GM18951 (cell line): ENCODE data around the gene MAMLD1.

ENCODE experiments used
- POLR2A ChIP-seq: IDR thresholded peaks from 4 replicates; pipeline ENCODE4 v1.6.1; 2011; ENCODE audit warnings: mild to moderate bottlenecking; ENCODE audit not compliant: insufficient read length, insufficient read depth; ENCODE audit errors: extremely low read depth
- in situ Hi-C: fragments of 300-500 bp; cut with MboI; formaldehyde crosslinking; loops from one replicate; pipeline ENCODE4 v1.12.0; 2022; ENCODE audit warnings: low sequenced_read_pairs, mixed read lengths, inconsistent platforms; ENCODE audit not compliant: unreplicated experiment

Gene MAMLD1

DNA sequence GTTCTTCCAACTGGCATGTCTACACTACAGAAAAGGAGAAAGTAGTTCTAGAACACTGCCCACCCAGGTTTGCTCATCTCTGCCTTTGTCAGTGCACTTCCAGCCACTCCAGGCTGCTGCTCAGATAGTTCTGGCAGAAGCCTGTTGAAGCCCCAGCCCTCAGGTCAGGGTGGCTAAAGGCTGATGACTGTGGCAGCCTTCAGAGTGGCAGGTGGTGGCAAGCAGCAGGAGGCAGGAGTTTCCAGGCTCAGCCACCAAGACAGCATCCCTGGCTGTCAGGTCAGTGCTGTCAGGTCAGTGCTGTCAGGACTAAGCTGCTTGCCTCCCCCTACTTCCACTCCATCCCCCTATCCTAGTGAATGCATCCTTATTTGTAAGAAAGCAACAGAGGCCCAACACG is 100.4 kb downstream of the MAMLD1 start:
- TF ChIP-seq POLR2A: no peak
- in situ Hi-C loops: no loop called here

DNA sequence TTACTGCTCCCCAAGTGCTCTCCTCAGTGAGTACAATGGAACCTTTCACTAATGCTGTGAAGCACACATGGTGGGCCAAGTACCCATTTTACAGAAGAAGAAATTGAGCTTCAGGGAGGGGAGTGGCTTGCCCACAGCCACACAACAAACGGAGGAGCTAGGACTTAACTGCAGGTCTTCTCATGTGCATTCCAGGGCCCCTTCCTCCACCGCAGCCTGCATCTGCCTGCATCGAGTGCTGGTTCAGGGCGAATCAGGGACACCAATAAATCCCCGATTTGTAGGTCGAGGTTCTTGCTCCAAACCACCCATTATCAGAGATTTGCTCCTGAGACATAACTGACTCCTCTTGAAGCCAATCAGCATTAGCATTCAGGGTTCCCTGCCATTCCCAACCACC is 100.9 kb downstream of the MAMLD1 start:
- in situ Hi-C loops: no loop called here
- TF ChIP-seq POLR2A: no peak

DNA sequence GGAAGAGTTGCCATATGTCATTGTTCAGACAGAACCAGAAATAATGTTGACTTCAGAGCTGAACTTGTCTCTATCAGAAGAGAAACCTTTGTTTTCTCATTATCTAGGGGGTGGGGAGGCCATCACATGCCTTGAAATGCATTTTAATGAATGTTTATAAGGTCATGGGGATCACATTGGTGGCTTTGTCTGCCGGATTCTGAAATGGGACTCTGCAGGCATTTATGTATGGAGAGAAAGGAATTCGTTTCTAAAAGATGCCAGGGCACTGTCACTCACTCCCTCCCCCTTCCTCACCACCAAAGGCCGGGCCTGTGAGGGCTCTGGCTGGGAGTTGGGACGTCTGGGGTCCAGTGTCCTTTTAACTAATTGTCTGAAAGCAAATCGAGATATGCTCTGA is 102.2 kb downstream of the MAMLD1 start:
- TF ChIP-seq POLR2A: no peak
- in situ Hi-C loops: no loop called here

DNA sequence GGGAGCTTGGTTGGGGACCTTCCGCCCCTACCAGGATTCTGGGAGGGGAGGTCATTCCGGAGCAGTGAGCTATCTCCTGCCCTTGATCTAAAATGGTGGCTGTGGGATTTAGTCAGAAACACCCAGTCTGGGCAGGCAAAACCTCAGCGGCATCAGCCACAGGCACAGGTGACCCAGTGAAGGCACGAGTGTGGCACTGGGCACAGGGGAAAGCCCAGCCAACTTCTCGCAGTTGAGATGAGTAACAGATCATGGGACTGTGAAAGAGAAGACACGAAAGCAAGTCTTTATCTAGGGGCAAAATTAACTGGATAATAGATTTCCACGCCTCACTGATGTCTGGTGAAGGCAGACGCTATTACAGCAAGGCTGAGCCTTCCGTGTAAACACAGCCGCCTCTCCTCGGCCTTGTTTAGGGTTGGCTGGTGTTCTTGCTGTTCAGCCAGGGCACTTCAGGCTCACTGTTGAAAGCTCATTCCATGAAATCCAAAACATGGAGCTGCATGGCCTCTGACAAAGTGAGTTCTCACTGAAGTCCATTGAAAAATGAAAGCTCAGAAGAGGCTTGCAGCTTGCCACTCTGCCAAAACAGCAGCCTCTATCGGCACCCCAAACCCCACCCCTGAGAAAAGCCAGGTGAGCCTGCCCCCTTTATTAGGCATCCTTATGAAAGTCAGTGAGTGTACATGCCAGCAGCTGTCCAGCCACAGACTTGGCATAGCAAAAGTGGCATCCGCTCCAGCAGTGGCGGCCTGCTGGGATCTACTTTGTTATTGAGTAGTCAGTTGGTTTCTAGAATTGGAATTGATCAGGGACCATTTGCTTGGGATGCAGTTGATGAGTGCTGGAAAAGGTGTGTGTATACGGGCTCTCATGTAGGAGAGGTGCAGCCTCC is 103.0 kb downstream of the MAMLD1 start:
- in situ Hi-C loops: no loop called here
- TF ChIP-seq POLR2A: no peak

DNA sequence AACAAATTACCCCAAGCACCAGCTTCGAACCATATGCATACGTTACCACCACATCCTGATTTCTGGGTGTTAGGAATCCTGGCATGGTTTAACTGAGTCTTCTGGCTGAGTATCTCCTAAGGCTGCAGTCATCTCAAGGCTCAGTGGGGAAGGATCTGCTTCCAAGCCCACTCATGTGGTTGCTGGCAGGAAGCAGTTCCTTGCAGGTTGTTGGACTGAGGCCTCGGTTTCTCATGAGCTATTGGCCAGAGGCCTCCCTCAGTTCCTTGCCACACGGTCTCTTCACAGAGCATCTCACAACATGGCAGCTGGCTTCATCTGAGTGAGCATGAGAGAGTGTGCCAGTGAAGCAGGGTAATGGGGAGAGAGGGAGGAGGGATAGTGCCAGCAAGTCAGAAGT is 109.2 kb downstream of the MAMLD1 start:
- in situ Hi-C loops: no loop called here
- no peak for TF ChIP-seq POLR2A

DNA sequence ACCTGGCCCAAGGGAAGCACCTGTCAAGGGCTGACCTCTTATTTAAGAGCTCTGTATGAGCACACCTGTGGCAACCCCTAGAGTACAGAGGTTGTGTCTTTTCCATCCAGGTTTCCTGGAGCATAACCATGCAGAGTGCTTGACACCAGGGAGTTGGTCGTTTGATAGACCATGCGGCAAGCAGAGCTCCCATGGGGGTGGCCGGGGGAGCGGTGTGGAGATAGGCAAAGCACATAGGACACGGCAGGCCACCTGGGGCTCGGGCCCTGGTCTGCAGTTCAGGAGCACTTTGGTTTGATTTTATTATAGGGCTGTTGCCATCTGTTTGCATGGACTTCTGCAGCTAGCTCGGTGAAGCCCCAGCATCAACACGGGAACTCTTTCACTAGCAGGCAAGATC is 110.3 kb downstream of the MAMLD1 start:
- in situ Hi-C loops: no loop called here
- TF ChIP-seq POLR2A: no peak

DNA sequence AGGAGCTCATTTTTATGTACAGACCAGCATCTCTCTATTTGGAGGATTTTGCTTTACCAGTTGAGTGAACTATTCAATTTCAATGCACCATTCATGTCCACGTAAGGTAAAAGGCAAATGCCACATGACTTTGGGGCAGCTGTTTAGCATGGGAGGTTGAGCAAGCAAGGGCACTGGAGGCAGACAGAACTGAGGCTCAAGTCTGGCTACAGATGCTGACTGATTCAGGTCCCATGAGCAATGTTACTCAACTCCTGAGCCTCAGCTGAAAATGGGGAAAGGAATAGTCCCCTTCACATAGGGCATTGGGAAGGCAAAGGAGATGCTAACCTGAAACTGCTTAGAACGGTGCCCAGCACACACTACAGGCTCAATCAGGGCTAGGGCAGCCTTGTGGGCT is 112.3 kb downstream of the MAMLD1 start:
- in situ Hi-C loops: no loop called here
- no peak for TF ChIP-seq POLR2A

DNA sequence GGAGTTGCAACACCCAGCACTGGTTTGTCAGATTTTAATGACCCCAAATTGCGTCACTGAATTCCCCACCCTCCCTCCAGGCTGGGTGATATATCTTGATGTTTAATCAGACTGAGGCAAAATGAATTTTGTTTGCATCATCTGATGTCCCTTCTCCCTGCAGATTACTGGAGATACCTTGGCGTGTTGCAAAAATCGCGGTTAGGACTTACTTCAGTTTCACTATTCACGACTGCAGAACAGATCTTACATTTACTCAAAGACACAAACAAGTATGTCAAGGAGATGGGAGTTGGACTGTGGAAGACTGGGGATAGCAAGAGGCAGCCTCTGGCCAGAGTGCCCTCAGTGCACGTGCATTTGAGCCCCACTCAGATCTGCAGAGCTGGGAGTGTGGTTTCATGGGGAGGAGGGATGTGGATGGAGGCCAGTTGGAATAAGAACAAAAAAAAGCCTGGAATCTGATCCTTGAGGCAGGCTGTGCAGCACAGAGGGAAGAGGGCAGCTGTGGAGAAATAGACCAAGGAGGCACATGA is 113.1 kb downstream of the MAMLD1 start:
- no peak for TF ChIP-seq POLR2A
- in situ Hi-C loops: no loop called here

DNA sequence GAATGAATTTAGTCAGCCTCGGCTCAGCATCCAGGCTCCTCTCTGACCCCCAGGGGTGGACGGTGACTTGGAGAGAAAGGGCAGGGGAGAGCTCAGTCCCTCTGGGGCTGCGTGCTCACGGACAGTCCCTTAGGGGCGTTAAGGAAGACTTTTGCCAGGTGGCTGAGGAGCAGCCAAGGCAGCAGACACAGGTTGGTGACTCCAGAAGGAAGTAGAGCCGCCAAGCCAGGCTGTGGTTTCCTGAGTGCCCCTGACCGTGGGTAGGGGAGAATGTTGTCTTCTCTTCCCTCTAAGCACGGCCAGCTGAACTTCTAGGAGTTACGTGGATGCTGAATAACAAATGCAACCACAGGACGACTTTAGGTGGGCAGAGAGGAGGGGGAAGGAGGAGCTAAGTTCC is 114.3 kb downstream of the MAMLD1 start:
- in situ Hi-C loops: no loop called here

DNA sequence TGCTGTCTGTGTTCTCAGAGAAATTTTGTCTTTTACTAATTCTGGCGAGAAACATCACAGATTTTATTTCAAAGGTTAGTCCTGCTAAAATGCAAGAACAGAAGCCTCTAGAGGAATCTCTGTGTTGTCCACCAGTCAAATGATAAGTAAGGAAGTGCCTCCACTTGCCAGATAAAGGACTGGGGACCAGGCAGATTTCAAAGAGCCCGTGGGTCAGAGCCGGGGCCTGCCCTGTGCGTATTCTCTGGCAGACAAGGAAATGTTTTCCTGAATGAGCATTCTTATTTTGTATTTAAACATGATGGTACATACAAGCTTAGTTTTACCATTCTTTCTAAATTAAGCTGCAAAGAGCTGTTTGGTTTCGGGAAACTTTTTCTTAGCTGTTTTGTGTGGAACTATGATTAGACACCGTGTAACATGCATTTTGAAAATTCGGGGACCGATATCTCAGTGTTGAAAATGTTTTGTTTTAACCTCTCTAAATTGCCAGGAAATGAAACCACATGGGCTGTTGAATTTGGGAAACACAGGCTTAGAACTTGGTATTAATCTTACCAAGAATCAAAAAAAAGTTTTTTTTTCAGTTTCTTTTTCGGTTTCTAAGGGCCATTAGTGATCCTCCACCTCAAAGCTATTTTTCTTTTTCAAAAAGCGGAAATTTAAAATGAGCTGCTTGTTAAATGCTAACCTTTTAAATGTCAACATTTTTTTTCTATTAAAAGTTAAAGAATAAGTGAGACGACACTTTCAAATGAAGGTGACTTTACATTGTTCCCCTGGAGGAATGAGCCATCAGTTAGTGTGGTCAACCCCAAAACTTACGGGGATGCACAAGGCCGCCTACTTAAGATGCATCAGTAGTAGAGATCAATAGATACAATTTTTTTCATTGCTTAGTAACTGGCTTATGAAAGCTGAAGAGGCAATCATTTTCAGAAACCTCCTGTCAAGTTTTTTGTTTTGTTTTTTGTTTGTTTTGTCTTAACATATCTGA is 115.7 kb downstream of the MAMLD1 start:
- in situ Hi-C loops: no loop called here
- no peak for TF ChIP-seq POLR2A

More for the DNA sequence above, 114.3 kb downstream of the MAMLD1 start:
- TF ChIP-seq POLR2A: no peak

DNA sequence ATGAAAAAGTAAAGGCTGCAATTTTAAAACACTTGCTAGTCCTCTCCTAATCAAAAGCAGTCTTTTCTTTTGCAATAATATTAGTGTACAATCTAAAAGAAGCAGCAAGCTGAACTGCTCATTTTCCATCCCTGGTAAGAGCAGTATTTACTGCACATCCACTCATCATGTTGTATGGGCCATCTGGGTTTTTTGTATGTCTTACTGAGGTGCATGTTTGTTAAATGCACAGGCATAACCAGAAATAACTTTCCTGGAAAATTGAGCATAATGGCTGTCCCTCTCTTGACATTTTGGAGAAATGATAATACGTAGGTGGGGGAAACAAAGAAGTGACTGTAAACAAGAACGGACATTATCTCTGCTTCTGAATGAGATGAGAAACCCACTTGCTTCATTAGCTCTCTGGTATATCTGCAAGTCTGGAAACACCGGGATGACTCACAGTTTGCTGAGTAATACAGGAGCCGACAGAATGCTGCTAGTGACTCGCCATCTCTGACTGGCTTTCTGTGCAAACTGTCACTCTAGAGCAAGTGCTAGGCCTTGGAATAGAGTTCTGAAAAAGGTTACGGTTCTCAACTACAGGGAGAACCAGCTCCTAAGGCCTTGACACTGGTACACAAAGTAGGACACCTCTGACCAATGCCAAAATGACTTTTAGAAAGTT is 119.6 kb downstream of the MAMLD1 start:
- in situ Hi-C loops: no loop called here
- TF ChIP-seq POLR2A: no peak

DNA sequence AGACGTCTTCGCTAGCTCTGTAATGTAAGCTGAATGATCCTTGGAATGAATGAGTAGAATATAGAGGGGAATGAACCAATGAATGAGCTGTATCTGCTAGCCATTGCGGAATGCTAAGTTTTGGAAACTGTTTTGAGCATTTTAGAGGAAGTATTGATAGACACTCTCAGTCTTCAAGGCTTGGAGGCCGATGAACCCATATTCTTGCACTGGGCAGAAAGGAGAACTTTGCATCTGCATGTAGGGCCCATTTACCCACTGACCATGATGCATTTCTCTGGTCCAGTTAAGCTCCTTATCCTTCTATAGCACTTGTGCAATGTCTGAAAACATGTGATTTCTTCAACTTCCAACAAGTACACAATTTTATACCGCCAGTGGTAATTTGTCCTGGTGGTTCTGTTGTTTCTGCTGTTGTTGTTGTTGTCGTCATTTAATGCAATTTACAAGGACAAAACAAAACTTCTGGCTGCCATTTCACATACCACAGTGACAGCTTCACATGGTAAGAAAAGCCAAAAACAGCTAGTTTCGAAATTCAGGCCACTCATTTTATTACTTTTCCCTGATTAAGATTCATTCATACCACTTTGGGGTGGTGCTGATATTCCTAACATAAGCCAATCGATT is 120.4 kb downstream of the MAMLD1 start:
- TF ChIP-seq POLR2A: no peak
- in situ Hi-C loops: no loop called here
